ENCODE results near the gene SLC39A8. TPM values are rescaled to one million over a fixed set of nuclear protein-coding genes. Genes with fewer than 3 reads are reported as not detected.

SLC39A8 gene
- total RNA-seq, 1 experiment from 2014 or later: 15.5 TPM

GRCh38 chr4:102216666-102217065 lies 128.6 kb downstream of the SLC39A8 start:
- intact Hi-C loops (cut with micrococcal nuclease; ENCODE audit: unreplicated experiment): no loop called here
- ChIA-PET CTCF (interaction anchor here (0.5 kb wide), 1 partner anchor 226 kb away, joined by 3 read pairs; no protein-coding TSS in a partner anchor), POLR2A (no interaction called here)
- Histone ChIP-seq H3K36me3 (ENCODE audit: control insufficient read depth, insufficient read depth, low read length) (no peaks in the 10 kb centered on the region), H3K4me3 (ENCODE audit: low read depth, low read length) (no peak overlapping the region), H3K9me3 (no peaks in the 10 kb centered on the region), H3K4me1 (no peaks in the 10 kb centered on the region), H3K27me3 (replicated peaks; ENCODE audit: control insufficient read depth, insufficient read depth, low read length) (no peaks in the 10 kb centered on the region)
- TF ChIP-seq, protein P1, sequence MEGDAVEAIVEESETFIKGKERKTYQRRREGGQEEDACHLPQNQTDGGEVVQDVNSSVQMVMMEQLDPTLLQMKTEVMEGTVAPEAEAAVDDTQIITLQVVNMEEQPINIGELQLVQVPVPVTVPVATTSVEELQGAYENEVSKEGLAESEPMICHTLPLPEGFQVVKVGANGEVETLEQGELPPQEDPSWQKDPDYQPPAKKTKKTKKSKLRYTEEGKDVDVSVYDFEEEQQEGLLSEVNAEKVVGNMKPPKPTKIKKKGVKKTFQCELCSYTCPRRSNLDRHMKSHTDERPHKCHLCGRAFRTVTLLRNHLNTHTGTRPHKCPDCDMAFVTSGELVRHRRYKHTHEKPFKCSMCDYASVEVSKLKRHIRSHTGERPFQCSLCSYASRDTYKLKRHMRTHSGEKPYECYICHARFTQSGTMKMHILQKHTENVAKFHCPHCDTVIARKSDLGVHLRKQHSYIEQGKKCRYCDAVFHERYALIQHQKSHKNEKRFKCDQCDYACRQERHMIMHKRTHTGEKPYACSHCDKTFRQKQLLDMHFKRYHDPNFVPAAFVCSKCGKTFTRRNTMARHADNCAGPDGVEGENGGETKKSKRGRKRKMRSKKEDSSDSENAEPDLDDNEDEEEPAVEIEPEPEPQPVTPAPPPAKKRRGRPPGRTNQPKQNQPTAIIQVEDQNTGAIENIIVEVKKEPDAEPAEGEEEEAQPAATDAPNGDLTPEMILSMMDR (IDR thresholded peaks at IDR 0.05; ENCODE audit: insufficient read depth in 1 of 2, low read depth in 1 of 2, low read length in 1 of 2, severe bottlenecking in 1 of 2, unreplicated experiment in 1 of 2): no peak
- Mint-ChIP-seq H3K36me3 (ENCODE audit: insufficient read depth, unreplicated experiment) (no peaks in the 10 kb centered on the region), H3K27ac (ENCODE audit: unreplicated experiment) (no peak overlapping the region), H3K27me3 (ENCODE audit: insufficient read depth, unreplicated experiment) (peaks cover 4% of the 10 kb centered on the region), H3K4me1 (ENCODE audit: low read depth, unreplicated experiment) (no peaks in the 10 kb centered on the region), H3K9me3 (ENCODE audit: unreplicated experiment) (no peaks in the 10 kb centered on the region), H3K4me3 (ENCODE audit: unreplicated experiment) (no peak overlapping the region)
- no TSS peak for BruUV-seq (replicated peaks)
- no peak for DNase-seq

DNA sequence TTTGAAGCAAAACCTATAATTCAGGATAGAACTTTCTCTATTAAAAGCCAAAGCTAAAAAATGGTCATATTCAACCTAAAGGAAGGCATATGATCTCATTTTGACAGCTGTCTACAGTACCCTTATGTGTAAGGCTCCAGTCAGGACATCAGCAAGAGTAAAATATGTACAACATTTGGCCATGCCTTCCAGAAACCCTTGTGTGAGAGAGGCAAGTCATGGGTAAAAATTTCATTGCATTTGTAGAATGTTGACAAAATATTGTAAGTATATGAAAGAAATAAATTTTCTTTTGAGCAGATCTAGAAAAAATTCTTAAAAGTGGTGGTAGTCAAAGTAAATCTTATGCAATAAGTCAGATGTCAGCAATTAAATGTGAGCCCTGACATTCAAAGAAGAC lies 132.3 kb downstream of the SLC39A8 start:
- Mint-ChIP-seq H3K4me3 (ENCODE audit: unreplicated experiment) (no peak overlapping the region), H3K36me3 (ENCODE audit: insufficient read depth, unreplicated experiment) (no peaks in the 10 kb centered on the region), H3K9me3 (ENCODE audit: unreplicated experiment) (no peaks in the 10 kb centered on the region), H3K4me1 (ENCODE audit: low read depth, unreplicated experiment) (no peaks in the 10 kb centered on the region), H3K27me3 (ENCODE audit: insufficient read depth, unreplicated experiment) (peaks cover 4% of the 10 kb centered on the region), H3K27ac (ENCODE audit: unreplicated experiment) (no peak overlapping the region)
- Histone ChIP-seq H3K36me3 (ENCODE audit: control insufficient read depth, insufficient read depth, low read length) (no peaks in the 10 kb centered on the region), H3K4me1 (no peaks in the 10 kb centered on the region), H3K9me3 (no peaks in the 10 kb centered on the region), H3K4me3 (ENCODE audit: low read depth, low read length) (no peak overlapping the region), H3K27me3 (replicated peaks; ENCODE audit: control insufficient read depth, insufficient read depth, low read length) (no peaks in the 10 kb centered on the region)
- TF ChIP-seq, protein P1 (IDR thresholded peaks at IDR 0.05; ENCODE audit: insufficient read depth in 1 of 2, low read depth in 1 of 2, low read length in 1 of 2, severe bottlenecking in 1 of 2, unreplicated experiment in 1 of 2): no peak
- POLR2A ChIA-PET: no interaction called here
- CTCF ChIA-PET: no interaction called here
- no TSS peak for BruUV-seq (replicated peaks)
- DNase-seq: no peak
- intact Hi-C loops (cut with micrococcal nuclease; ENCODE audit: unreplicated experiment): no loop called here

Other genes starting within 250 kb of the SLC39A8 start
- gene NFKB1, start 155.9 kb upstream of the SLC39A8 start, total RNA-seq (2022): 33.0 and 39.8 TPM in 2 replicates

All from Caco-2 (cell line).